ENCODE measurements around the gene SORCS2.

GRCh38 chr4:7781993-7782392, 589.7 kb downstream of the SORCS2 start:
- TF ChIP-seq CTCF (IDR thresholded peaks at IDR 0.05) = no peak
- TF ChIP-seq POLR2A (IDR thresholded peaks at IDR 0.05) = no peak
- TF ChIP-seq POLR2AphosphoS5 (IDR thresholded peaks at IDR 0.05) = no peak

Measured in prostate gland (tissue), 2 donors.